ENCODE measurements around the gene DPPA5. TPM values are rescaled to one million over a fixed set of nuclear protein-coding genes. Genes with fewer than 3 reads are reported as not detected.

The DPPA5 gene
- total and polyA plus RNA-seq, 2 of the 13 experiments (the other 11 are each of a cell fraction or from before 2014, with no cell fraction given) = not detected

DNA sequence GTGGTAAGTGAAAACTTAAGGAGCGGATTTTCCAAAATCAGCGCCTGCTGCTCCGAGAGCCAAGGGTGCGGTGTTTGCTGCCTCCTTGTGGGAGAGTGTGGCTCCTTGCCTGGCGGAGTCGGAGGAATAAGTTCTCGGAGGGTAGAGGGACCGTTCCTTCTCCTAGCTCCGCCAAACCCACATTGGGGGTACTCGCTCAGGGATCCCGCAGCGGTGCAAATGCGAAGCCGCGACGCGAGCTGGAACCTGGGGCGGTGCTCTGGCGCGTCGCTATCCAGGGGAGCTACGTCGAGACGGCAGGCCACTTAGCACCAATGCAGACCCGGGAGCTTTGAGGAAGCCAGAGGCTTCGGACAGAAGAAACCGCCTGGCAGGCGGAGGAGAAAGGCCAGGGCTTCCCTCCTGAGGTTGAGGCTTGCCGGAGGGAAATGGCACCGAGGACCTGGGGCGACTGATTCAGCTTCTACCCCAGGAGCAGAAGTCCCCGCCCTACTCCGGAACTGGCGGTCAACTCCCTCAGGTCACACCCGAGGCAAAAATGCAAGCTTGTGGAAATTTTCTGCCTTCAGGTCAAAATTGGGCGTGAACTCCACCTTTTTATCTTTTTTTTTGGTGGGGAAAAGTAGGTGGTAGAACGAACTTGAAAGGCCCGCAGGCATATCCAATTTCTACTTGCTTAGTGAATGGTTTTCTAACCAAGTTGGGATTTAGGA lies 34.9 kb upstream of the DPPA5 start (continued):
- TF ChIP-seq, protein P1, sequence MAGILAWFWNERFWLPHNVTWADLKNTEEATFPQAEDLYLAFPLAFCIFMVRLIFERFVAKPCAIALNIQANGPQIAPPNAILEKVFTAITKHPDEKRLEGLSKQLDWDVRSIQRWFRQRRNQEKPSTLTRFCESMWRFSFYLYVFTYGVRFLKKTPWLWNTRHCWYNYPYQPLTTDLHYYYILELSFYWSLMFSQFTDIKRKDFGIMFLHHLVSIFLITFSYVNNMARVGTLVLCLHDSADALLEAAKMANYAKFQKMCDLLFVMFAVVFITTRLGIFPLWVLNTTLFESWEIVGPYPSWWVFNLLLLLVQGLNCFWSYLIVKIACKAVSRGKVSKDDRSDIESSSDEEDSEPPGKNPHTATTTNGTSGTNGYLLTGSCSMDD (CRISPR knock-in tag; IDR thresholded peaks at IDR 0.05) = no peak
- TF ChIP-seq ATAD3A (CRISPR knock-in tag; IDR thresholded peaks at IDR 0.05) = no peak
- peak; percentile 60 for TF ChIP-seq MAFF (IDR thresholded peaks at IDR 0.05; ENCODE audit: low read depth, low read length)
- no peak for TF ChIP-seq MED13 (CRISPR knock-in tag; IDR thresholded peaks at IDR 0.05)
- no peak for TF ChIP-seq ZSCAN31 (CRISPR knock-in tag; IDR thresholded peaks at IDR 0.05; ENCODE audit: low read depth)
- no peak for TF ChIP-seq SIN3A (IDR thresholded peaks at IDR 0.05; ENCODE audit: borderline replicate concordance, low read depth, low read length)
- TF ChIP-seq BCL6 (CRISPR knock-in tag; IDR thresholded peaks at IDR 0.05) = no peak
- TF ChIP-seq SAP130 (CRISPR knock-in tag; IDR thresholded peaks at IDR 0.05; ENCODE audit: low read depth) = no peak
- TF ChIP-seq ZFP36L2 (CRISPR knock-in tag; IDR thresholded peaks at IDR 0.05) = no peak
- TF ChIP-seq KDM2A (CRISPR knock-in tag; IDR thresholded peaks at IDR 0.05; ENCODE audit: borderline replicate concordance, low read depth) = peak; percentile 54
- no peak for TF ChIP-seq DMAP1 (CRISPR knock-in tag; IDR thresholded peaks at IDR 0.05)
- no peak for TF ChIP-seq HIVEP1 (CRISPR knock-in tag; IDR thresholded peaks at IDR 0.05)
- no peak for TF ChIP-seq MZF1 (CRISPR knock-in tag; IDR thresholded peaks at IDR 0.05; ENCODE audit: borderline replicate concordance)
- TF ChIP-seq FOSL2 (CRISPR knock-in tag; IDR thresholded peaks at IDR 0.05) = 0 out of 2 replicates have a peak, but pooled peaks have one; percentile 6
- no peak for TF ChIP-seq ZNF292 (CRISPR knock-in tag; IDR thresholded peaks at IDR 0.05; ENCODE audit: borderline replicate concordance, low read depth)
- no peak for TF ChIP-seq NFYB (CRISPR knock-in tag; IDR thresholded peaks at IDR 0.05)
- TF ChIP-seq, protein P2, sequence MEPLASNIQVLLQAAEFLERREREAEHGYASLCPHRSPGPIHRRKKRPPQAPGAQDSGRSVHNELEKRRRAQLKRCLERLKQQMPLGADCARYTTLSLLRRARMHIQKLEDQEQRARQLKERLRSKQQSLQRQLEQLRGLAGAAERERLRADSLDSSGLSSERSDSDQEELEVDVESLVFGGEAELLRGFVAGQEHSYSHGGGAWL (CRISPR knock-in tag; IDR thresholded peaks at IDR 0.05) = 0 out of 2 replicates have a peak, but pooled peaks have one; percentile 50
- TF ChIP-seq, protein P3, sequence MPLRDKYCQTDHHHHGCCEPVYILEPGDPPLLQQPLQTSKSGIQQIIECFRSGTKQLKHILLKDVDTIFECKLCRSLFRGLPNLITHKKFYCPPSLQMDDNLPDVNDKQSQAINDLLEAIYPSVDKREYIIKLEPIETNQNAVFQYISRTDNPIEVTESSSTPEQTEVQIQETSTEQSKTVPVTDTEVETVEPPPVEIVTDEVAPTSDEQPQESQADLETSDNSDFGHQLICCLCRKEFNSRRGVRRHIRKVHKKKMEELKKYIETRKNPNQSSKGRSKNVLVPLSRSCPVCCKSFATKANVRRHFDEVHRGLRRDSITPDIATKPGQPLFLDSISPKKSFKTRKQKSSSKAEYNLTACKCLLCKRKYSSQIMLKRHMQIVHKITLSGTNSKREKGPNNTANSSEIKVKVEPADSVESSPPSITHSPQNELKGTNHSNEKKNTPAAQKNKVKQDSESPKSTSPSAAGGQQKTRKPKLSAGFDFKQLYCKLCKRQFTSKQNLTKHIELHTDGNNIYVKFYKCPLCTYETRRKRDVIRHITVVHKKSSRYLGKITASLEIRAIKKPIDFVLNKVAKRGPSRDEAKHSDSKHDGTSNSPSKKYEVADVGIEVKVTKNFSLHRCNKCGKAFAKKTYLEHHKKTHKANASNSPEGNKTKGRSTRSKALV (CRISPR knock-in tag; IDR thresholded peaks at IDR 0.05) = no peak
- TF ChIP-seq NR2F2 (IDR thresholded peaks at IDR 0.05; ENCODE audit: borderline replicate concordance, low read depth) = no peak
- TF ChIP-seq GFI1 (CRISPR knock-in tag; IDR thresholded peaks at IDR 0.05; ENCODE audit: borderline replicate concordance) = 0 out of 2 replicates have a peak, but pooled peaks have one; percentile 22
- TF ChIP-seq, protein P4, sequence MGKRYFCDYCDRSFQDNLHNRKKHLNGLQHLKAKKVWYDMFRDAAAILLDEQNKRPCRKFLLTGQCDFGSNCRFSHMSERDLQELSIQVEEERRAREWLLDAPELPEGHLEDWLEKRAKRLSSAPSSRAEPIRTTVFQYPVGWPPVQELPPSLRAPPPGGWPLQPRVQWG (CRISPR knock-in tag; IDR thresholded peaks at IDR 0.05; ENCODE audit: borderline replicate concordance, low read depth) = no peak
- peak; percentile 32 for TF ChIP-seq HNRNPLL (IDR thresholded peaks at IDR 0.05; ENCODE audit: low read depth, low read length, poor library complexity, severe bottlenecking)
- TF ChIP-seq SNAPC2 (CRISPR knock-in tag; IDR thresholded peaks at IDR 0.05) = peak; percentile 31; the same call in 1 of the 2 replicates
- no peak for TF ChIP-seq ATF7-NPFF (CRISPR knock-in tag; IDR thresholded peaks at IDR 0.05; ENCODE audit: low read depth)
- peak; percentile 17; the same call in 1 of the 2 replicates for TF ChIP-seq ETV5 (CRISPR knock-in tag; IDR thresholded peaks at IDR 0.05; ENCODE audit: borderline replicate concordance)
- TF ChIP-seq MBNL3 (CRISPR knock-in tag; conservative IDR thresholded peaks at IDR 0.05) = no peak
- no peak for TF ChIP-seq ZNF552 (CRISPR knock-in tag; IDR thresholded peaks at IDR 0.05; ENCODE audit: borderline replicate concordance)

Measured in HepG2 (cell line).